Lower leg skin (tissue), 4 donors: ENCODE data around the gene SMG6. TPM values are rescaled to one million over a fixed set of nuclear protein-coding genes. Genes with fewer than 3 reads are reported as not detected.
"Not testable (repeated sequence)": the region's sequence is repeated elsewhere in the genome, so short reads cannot be mapped to it uniquely, and the experiment has no call there.

Source experiments
- DNase-seq, 2 donors: peaks; one replicate each; pipeline ENCODE4 v3.0.0-alpha.2; 2019; ENCODE audit warnings: low spot score in 2 of 2
- H3K4me3 ChIP-seq: fragments of 200-600 bp; sonication (generic); 2 replicates; pipeline ENCODE4 v1.5.1; 2017; ENCODE audit warnings: mild to moderate bottlenecking, low read depth; ENCODE audit not compliant: poor library complexity, severe bottlenecking
- CTCF ChIP-seq, 3 donors: fragments of 450-650 bp; IDR thresholded peaks; one replicate each; pipeline ENCODE4 v1.5.1; 2016; ENCODE audit warnings: antibody characterized with exemption in 3 of 3, mild to moderate bottlenecking in 3 of 3, moderate library complexity in 2 of 3
- POLR2A ChIP-seq, 2 donors: fragments of 450-650 bp; IDR thresholded peaks; one replicate each; pipeline ENCODE4 v1.6.1; 2016 to 2017; ENCODE audit warnings: antibody characterized with exemption in 2 of 2, mild to moderate bottlenecking in 1 of 2, moderate library complexity in 1 of 2
- WGBS, 2 donors: methylation state at CpG; one replicate each; pipeline ENCODE4 v1.1.5; 2018; 5-methylcytosine and 5-hydroxymethylcytosine counted together
- intact Hi-C: fragments of 100-400 bp; cut with DNase I; formaldehyde crosslinking; loops from one replicate; pipeline ENCODE4 v1.15.0; 2023; ENCODE audit warnings: low total_unique reads
- total RNA-seq, 4 donors: library from RNA; depleted of rRNA; stranded (reverse); fragments of >200 nt; gene quantifications; one replicate each; pipeline ENCODE4 v1.1.0, GENCODE V29; 2016

The SMG6 gene
- total RNA-seq, 4 donors from 2014 or later, result 22.5 to 54.6 (median 29.5) TPM

GRCh38 chr17:2203818-2204217 lies 99.8 kb downstream of the SMG6 start:
- whole genome bisulfite sequencing, 2 donors, result 86 to 89% methylated on average over 3 of the region's 3 CpGs
- no peak overlapping the region for H3K4me3 ChIP-seq
- no peak for TF ChIP-seq POLR2A (IDR thresholded peaks at IDR 0.05)
- no peak for TF ChIP-seq CTCF (IDR thresholded peaks at IDR 0.05)
- no peak for DNase-seq
- intact Hi-C loops, result no loop called here

- no peak for DNase-seq
- no peak overlapping the region for H3K4me3 ChIP-seq
- intact Hi-C loops, result no loop called here
- 29 to 40% methylated on average over 3 of the region's 3 CpGs for WGBS, 2 donors
- TF ChIP-seq POLR2A (IDR thresholded peaks at IDR 0.05), result no peak
- TF ChIP-seq CTCF (IDR thresholded peaks at IDR 0.05), result no peak
These were observed 100.5 kb downstream of the SMG6 start for GRCh38 chr17:2202996-2203575.

GRCh38 chr17:2202302-2202995 lies 101.1 kb downstream of the SMG6 start:
- 85 to 87% methylated on average over 5 of the region's 5 CpGs for WGBS, 2 donors
- H3K4me3 ChIP-seq, result no peak overlapping the region
- TF ChIP-seq CTCF (IDR thresholded peaks at IDR 0.05) (no peak), POLR2A (IDR thresholded peaks at IDR 0.05) (no peak)
- no peak for DNase-seq
- intact Hi-C loops, result no loop called here

- peak in 1 of 2 donors; percentile 49 for DNase-seq
- WGBS, 2 donors, result 96 to 97% methylated on average over 8 of the region's 8 CpGs
- intact Hi-C loops, H3K4me3 ChIP-seq: not testable (repeated sequence)
These were observed 104.2 kb downstream of the SMG6 start for GRCh38 chr17:2199386-2199785.

GRCh38 chr17:2198927-2199326 lies 104.7 kb downstream of the SMG6 start:
- WGBS, 2 donors, result 92 to 97% methylated on average over 6 of the region's 6 CpGs
- DNase-seq, result peak in 1 of 2 donors; percentile 43
- H3K4me3 ChIP-seq, result no peak overlapping the region
- TF ChIP-seq POLR2A (IDR thresholded peaks at IDR 0.05) (no peak), CTCF (IDR thresholded peaks at IDR 0.05) (no peak)
- intact Hi-C loops, result no loop called here

GRCh38 chr17:2197271-2197670 lies 106.3 kb downstream of the SMG6 start:
- WGBS, 2 donors, result 91% methylated on average over 6 of the region's 6 CpGs
- TF ChIP-seq CTCF (IDR thresholded peaks at IDR 0.05) (no peak), POLR2A (IDR thresholded peaks at IDR 0.05) (no peak)
- H3K4me3 ChIP-seq, result no peak overlapping the region
- no peak for DNase-seq
- intact Hi-C loops, result no loop called here
